HepG2 (cell line): ENCODE measurements around the gene NFIL3. TPM values are rescaled to one million over a fixed set of nuclear protein-coding genes. Genes with fewer than 3 reads are reported as not detected.
A peak's percentile ranks its signal among the peaks of the same experiment; 100 is the strongest.

Experiments used
- BRF2 ChIP-seq: sonication (generic); formaldehyde crosslinking; IDR thresholded peaks from 2 replicates; pipeline ENCODE4 v1.8.1; 2022; ENCODE audit warnings: mild to moderate bottlenecking, missing genetic modification reagents
- CEBPG ChIP-seq: IDR thresholded peaks from 2 replicates; pipeline ENCODE4 v1.6.1; 2016
- DMTF1 ChIP-seq: sonication (generic); formaldehyde crosslinking; IDR thresholded peaks from 2 replicates; pipeline ENCODE4 v1.4.0; 2020; ENCODE audit warnings: mild to moderate bottlenecking, missing genetic modification reagents
- ETV6 ChIP-seq: sonication (generic); formaldehyde crosslinking; conservative IDR thresholded peaks from 2 replicates; pipeline ENCODE4 v1.4.0; 2020; ENCODE audit warnings: missing genetic modification reagents
- GATA4 ChIP-seq: sonication (generic); IDR thresholded peaks from 2 replicates; pipeline ENCODE4 v1.6.1; 2016; ENCODE audit warnings: antibody characterized with exemption, low read depth, borderline replicate concordance
- HMG20B ChIP-seq: conservative IDR thresholded peaks from 2 replicates; pipeline ENCODE4 v1.6.1; 2016; ENCODE audit warnings: missing genetic modification reagents, missing compliant biosample characterization
- KDM5B ChIP-seq: sonication (generic); formaldehyde crosslinking; IDR thresholded peaks from 2 replicates; pipeline ENCODE4 v1.4.0; 2020; ENCODE audit warnings: missing genetic modification reagents, mild to moderate bottlenecking, borderline replicate concordance
- MAFF ChIP-seq: IDR thresholded peaks from 2 replicates; pipeline ENCODE4 v1.6.1; 2011; ENCODE audit warnings: low read depth, low read length, improper control_type of control experiment
- NFYB ChIP-seq: sonication (generic); formaldehyde crosslinking; IDR thresholded peaks from 2 replicates; pipeline ENCODE4 v1.4.0; 2020; ENCODE audit warnings: missing genetic modification reagents
- ONECUT2 ChIP-seq: sonication (generic); formaldehyde crosslinking; IDR thresholded peaks from 2 replicates; pipeline ENCODE4 v1.4.0; 2020; ENCODE audit warnings: missing genetic modification reagents
- PRDM15 ChIP-seq: sonication (generic); formaldehyde crosslinking; IDR thresholded peaks from 2 replicates; pipeline ENCODE4 v1.4.0; 2020; ENCODE audit warnings: missing genetic modification reagents
- RELA ChIP-seq: sonication (generic); formaldehyde crosslinking; IDR thresholded peaks from 2 replicates; pipeline ENCODE4 v1.4.0; 2020; ENCODE audit warnings: missing genetic modification reagents
- SNRNP70 ChIP-seq: fragments of 200-400 bp; formaldehyde crosslinking; IDR thresholded peaks from 2 replicates; pipeline ENCODE4 v1.6.1; 2017; ENCODE audit warnings: mild to moderate bottlenecking, low read depth, low read length, moderate library complexity
- SP5 ChIP-seq: IDR thresholded peaks from 2 replicates; pipeline ENCODE4 v1.6.1; 2016; ENCODE audit warnings: low read depth, borderline replicate concordance
- TRIM24 ChIP-seq: sonication (generic); formaldehyde crosslinking; IDR thresholded peaks from 2 replicates; pipeline ENCODE4 v1.8.0; 2022; ENCODE audit warnings: mild to moderate bottlenecking, missing genetic modification reagents
- ZBTB39 ChIP-seq: sonication (generic); formaldehyde crosslinking; IDR thresholded peaks from 2 replicates; pipeline ENCODE4 v1.5.0; 2020; ENCODE audit warnings: missing genetic modification reagents
- ZBTB7B ChIP-seq: sonication (generic); formaldehyde crosslinking; IDR thresholded peaks from 2 replicates; pipeline ENCODE4 v1.4.0; 2020; ENCODE audit warnings: missing genetic modification reagents
- ZMYM4 ChIP-seq: sonication (generic); formaldehyde crosslinking; IDR thresholded peaks from 2 replicates; pipeline ENCODE4 v1.8.1; 2023; ENCODE audit warnings: mild to moderate bottlenecking, missing genetic modification reagents
- ZNF124 ChIP-seq: sonication (generic); formaldehyde crosslinking; IDR thresholded peaks from 2 replicates; pipeline ENCODE4 v1.4.0; 2020; ENCODE audit warnings: missing genetic modification reagents
- ZNF543 ChIP-seq: sonication (generic); formaldehyde crosslinking; IDR thresholded peaks from 2 replicates; pipeline ENCODE4 v1.4.0; 2020; ENCODE audit warnings: mild to moderate bottlenecking, missing genetic modification reagents
- ZNF546 ChIP-seq: sonication (generic); formaldehyde crosslinking; conservative IDR thresholded peaks from 2 replicates; pipeline ENCODE4 v1.8.1; 2023; ENCODE audit warnings: mild to moderate bottlenecking, missing genetic modification reagents
- polyA plus RNA-seq, 8 experiments: library from polyadenylated mRNA; depleted of rRNA in 3 of 8; stranded (reverse) in 7 of 8; unstranded in 1 of 8; fragments of >200 nt; fragmentation: Illumina TruSeq in 4 of 8; extraction: Trizol in 4 of 8; gene quantifications; 2 replicates each; pipeline versions ENCODE4 v1.2.1 to v1.2.3, GENCODE V29; 2011 to 2016; ENCODE audit warnings: low read depth in 4 of 8, missing spikeins in 1 of 8, mixed read lengths in 1 of 8; ENCODE audit not compliant: insufficient read depth in 1 of 8
- total RNA-seq, 5 experiments: library from RNA; depleted of rRNA; stranded (reverse); fragments of >200 nt; fragmentation: Illumina TruSeq; extraction: Trizol; gene quantifications; 2 replicates each; pipeline ENCODE4 v1.2.3, GENCODE V29; 2016; ENCODE audit warnings: low read depth in 1 of 5
- TF ChIP-seq, protein P1 (sequence below): IDR thresholded peaks from 2 replicates; pipeline ENCODE4 v1.6.1; 2012; ENCODE audit warnings: inconsistent platforms

NFIL3 gene
- total and polyA plus RNA-seq, 2 of the 13 experiments (the other 11 are each of a cell fraction or from before 2014, with no cell fraction given) = 46.6 to 54.2 TPM

DNA sequence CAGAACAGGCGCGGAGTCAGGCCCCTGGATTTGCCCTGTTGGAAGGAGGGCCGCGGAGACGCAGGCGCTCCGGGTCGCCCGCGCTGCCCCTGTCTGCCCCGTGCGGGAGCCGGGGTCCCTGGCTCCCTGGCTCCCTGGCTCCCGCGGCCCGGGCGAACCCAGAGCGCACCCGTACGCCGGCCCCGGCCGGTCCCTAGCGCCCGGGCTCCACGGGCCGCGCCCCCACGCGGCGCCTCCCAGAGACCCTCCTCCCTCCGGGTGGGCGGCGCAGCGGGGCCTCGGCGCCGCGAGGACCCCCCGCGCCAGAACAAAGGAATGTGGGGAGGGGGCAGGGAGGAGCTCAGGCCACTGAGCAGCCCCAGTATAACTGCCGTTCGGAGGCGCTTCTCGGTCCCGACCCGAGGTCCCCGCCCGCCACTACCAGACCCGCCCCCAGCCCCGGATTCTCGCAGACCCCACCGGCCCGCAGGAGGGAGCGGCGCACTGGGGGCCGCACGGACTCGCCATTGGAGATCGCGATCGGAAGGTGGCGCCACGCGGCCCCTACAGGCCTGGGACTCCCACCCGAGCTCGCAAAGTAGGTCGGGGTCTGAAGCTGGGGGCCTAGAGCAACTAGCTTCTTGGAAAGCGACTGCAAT lies 2.4 kb downstream of the NFIL3 start (continued):
- TF ChIP-seq PRDM15 (0 out of 2 replicates have a peak, but pooled peaks have one; percentile 16), ZNF124 (CRISPR knock-in tag) (no peak), BRF2 (CRISPR knock-in tag) (no peak), ETV6 (CRISPR knock-in tag) (no peak), GATA4 (no peak), ZBTB39 (CRISPR knock-in tag) (no peak), ZNF546 (CRISPR knock-in tag) (no peak), KDM5B (no peak; the same call in 1 of the 2 replicates), ONECUT2 (CRISPR knock-in tag) (no peak), ZNF543 (CRISPR knock-in tag) (no peak), TRIM24 (CRISPR knock-in tag) (no peak), SNRNP70 (no peak), ZBTB7B (peak; percentile 77; the same call in 1 of the 2 replicates), MAFF (no peak), HMG20B (no peak), DMTF1 (no peak), SP5 (0 out of 2 replicates have a peak, but pooled peaks have one; percentile 25), RELA (CRISPR knock-in tag) (no peak), CEBPG (CRISPR knock-in tag) (no peak), ZMYM4 (CRISPR knock-in tag) (no peak), NFYB (CRISPR knock-in tag) (no peak)
- TF ChIP-seq, protein P1, sequence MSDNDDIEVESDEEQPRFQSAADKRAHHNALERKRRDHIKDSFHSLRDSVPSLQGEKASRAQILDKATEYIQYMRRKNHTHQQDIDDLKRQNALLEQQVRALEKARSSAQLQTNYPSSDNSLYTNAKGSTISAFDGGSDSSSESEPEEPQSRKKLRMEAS = peak; percentile 31; the same call in 1 of the 2 replicates
